Endothelial cell (in vitro differentiated cells): ENCODE data around the gene GPR132. TPM values are rescaled to one million over a fixed set of nuclear protein-coding genes. Genes with fewer than 3 reads are reported as not detected.
A peak's percentile ranks its signal among the peaks of the same experiment; 100 is the strongest.
"Not testable (repeated sequence)": the region's sequence is repeated elsewhere in the genome, so short reads cannot be mapped to it uniquely, and the experiment has no call there.

Experiments used
- DNase-seq: peaks from one replicate; pipeline ENCODE4 v3.0.0; 2021; ENCODE audit warnings: low spot score
- H3K27ac Mint-ChIP-seq: one replicate; pipeline ENCODE4 v1.8.0; 2021; ENCODE audit warnings: mixed read lengths, inconsistent platforms; ENCODE audit not compliant: unreplicated experiment
- H3K27me3 Mint-ChIP-seq: one replicate; pipeline ENCODE4 v1.8.0; 2021; ENCODE audit warnings: mild to moderate bottlenecking, moderate library complexity, mixed read lengths, inconsistent platforms; ENCODE audit not compliant: unreplicated experiment
- H3K36me3 Mint-ChIP-seq: one replicate; pipeline ENCODE4 v1.8.0; 2021; ENCODE audit warnings: mild to moderate bottlenecking, low read depth, mixed read lengths, inconsistent platforms; ENCODE audit not compliant: unreplicated experiment
- H3K4me1 Mint-ChIP-seq: one replicate; pipeline ENCODE4 v1.8.0; 2021; ENCODE audit warnings: mild to moderate bottlenecking, mixed read lengths, inconsistent platforms; ENCODE audit not compliant: unreplicated experiment
- H3K4me3 Mint-ChIP-seq: one replicate; pipeline ENCODE4 v1.8.0; 2021; ENCODE audit warnings: mild to moderate bottlenecking, mixed read lengths, inconsistent platforms; ENCODE audit not compliant: unreplicated experiment
- H3K9me3 Mint-ChIP-seq: one replicate; pipeline ENCODE4 v1.8.0; 2021; ENCODE audit warnings: mixed read lengths, inconsistent platforms; ENCODE audit not compliant: unreplicated experiment
- total RNA-seq: library from RNA; stranded (reverse); fragmentation: NEBNext Ultra II Directional; extraction: Animal tissue kit (Norgen Biotek cat#: 25700); gene quantifications from one replicate; pipeline ENCODE4 v1.2.1, GENCODE V29; 2021; ENCODE audit not compliant: unreplicated experiment
- TF ChIP-seq, protein P1 (sequence below): fragments of 200-600 bp; sonication (generic); IDR thresholded peaks from one replicate; pipeline ENCODE4 v1.5.0; 2021; ENCODE audit warnings: antibody characterized with exemption; ENCODE audit not compliant: unreplicated experiment

The GPR132 gene
- total RNA-seq, 1 donor from 2014 or later: not detected

DNA sequence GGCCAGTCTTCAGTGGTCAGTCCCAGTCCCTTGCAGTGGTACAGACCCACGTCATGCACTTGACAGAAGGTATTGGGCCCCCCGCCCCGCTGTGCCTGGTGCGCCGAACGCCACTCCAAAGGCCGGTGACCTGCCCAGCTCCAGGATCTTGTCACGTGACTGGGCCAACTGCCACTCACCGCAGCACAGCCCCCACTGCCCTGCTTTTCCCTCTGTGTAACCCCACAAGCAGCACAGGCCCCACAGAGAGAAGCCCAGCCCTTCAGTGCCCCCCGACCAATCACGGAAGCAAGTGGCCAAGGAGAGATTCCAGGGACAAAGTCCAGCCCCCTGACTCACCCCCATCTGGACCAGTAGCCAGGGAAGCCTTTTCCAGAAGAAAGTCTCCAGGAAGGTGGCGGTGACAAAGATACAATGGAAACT is 498 bp downstream of the GPR132 start:
- H3K4me3 Mint-ChIP-seq: no peak overlapping the region
- TF ChIP-seq, protein P1, sequence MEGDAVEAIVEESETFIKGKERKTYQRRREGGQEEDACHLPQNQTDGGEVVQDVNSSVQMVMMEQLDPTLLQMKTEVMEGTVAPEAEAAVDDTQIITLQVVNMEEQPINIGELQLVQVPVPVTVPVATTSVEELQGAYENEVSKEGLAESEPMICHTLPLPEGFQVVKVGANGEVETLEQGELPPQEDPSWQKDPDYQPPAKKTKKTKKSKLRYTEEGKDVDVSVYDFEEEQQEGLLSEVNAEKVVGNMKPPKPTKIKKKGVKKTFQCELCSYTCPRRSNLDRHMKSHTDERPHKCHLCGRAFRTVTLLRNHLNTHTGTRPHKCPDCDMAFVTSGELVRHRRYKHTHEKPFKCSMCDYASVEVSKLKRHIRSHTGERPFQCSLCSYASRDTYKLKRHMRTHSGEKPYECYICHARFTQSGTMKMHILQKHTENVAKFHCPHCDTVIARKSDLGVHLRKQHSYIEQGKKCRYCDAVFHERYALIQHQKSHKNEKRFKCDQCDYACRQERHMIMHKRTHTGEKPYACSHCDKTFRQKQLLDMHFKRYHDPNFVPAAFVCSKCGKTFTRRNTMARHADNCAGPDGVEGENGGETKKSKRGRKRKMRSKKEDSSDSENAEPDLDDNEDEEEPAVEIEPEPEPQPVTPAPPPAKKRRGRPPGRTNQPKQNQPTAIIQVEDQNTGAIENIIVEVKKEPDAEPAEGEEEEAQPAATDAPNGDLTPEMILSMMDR: no peak
- H3K36me3 Mint-ChIP-seq: peaks cover 7% of the 10 kb centered on the region
- H3K4me1 Mint-ChIP-seq: peaks cover 17% of the 10 kb centered on the region
- no peaks in the 10 kb centered on the region for H3K9me3 Mint-ChIP-seq
- no peak overlapping the region for H3K27ac Mint-ChIP-seq
- no peak for DNase-seq
- H3K27me3 Mint-ChIP-seq: peaks cover 13% of the 10 kb centered on the region

DNA sequence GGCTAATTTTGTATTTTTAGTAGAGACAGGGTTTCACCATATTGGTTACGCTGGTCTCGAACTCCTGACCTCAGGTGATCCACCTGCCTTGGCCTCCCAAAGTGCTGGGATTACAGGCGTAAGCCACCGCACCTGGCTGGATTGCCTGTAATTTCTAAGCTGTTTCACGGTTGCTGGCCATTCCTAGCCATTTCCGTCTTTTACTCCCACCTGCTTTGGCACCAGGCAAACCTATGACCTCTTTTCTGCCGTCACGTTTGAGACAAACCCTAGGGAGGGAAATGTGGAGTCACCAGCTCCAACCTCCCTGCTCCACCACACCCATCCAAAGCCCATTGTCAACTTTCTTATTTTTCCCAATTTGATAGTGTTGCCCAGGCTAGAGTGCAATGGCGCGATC is 1.2 kb downstream of the GPR132 start:
- TF ChIP-seq, protein P1: no peak
- Mint-ChIP-seq H3K27me3 (peaks cover 15% of the 10 kb centered on the region), H3K36me3 (peaks cover 6% of the 10 kb centered on the region), H3K4me1 (peaks cover 22% of the 10 kb centered on the region), H3K27ac (no peak overlapping the region), H3K4me3 (no peak overlapping the region), H3K9me3 (no peaks in the 10 kb centered on the region)
- DNase-seq: no peak

DNA sequence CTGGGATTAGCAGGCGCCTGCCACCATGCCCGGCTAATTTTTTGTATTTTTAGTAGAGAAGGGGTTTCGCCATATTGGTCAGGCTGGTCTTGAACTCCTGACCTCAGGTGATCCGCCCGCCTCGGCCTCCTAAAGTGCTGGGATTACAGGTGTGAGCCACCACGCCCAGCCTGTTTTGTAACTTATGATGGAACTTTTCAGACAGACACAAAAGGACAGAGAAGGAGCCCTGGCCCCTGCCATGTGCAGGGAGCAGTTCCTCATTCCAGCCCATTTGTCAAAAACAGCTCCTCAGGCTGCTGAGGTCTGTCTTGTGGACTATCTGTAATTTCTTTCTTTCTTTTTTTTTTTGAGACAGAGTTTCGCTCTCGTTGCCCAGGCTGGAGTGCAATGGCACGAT is 1.7 kb downstream of the GPR132 start:
- Mint-ChIP-seq H3K27me3 (peaks cover 13% of the 10 kb centered on the region), H3K4me1 (peaks cover 20% of the 10 kb centered on the region)
- not testable (repeated sequence) for H3K36me3 Mint-ChIP-seq, H3K27ac Mint-ChIP-seq, H3K4me3 Mint-ChIP-seq, DNase-seq, H3K9me3 Mint-ChIP-seq

DNA sequence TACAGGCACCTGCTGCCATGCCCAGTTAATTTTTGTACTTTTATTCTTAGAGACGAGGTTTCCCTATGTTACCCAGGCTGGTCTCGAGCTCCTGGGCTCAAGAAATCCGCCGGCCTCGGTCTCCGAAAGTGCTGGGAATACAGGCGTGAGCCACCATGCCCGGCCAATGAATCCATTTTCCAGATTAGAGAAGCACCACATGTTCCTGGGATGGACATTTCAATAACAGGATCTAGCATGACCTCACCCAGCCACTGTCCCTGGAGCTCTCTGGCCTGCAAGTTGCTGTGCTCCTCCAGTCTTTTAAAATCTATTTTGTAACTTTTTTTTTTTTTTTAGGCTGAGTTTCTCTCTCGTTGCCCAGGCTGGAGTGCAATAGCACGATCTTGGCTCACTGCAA is 2.2 kb downstream of the GPR132 start:
- peaks cover 20% of the 10 kb centered on the region for H3K4me1 Mint-ChIP-seq
- no peak overlapping the region for H3K27ac Mint-ChIP-seq
- DNase-seq: no peak
- no peak overlapping the region for H3K4me3 Mint-ChIP-seq
- H3K27me3 Mint-ChIP-seq: peaks cover 13% of the 10 kb centered on the region
- TF ChIP-seq, protein P1: no peak
- peaks cover 4% of the 10 kb centered on the region for H3K36me3 Mint-ChIP-seq
- H3K9me3 Mint-ChIP-seq: no peaks in the 10 kb centered on the region

DNA sequence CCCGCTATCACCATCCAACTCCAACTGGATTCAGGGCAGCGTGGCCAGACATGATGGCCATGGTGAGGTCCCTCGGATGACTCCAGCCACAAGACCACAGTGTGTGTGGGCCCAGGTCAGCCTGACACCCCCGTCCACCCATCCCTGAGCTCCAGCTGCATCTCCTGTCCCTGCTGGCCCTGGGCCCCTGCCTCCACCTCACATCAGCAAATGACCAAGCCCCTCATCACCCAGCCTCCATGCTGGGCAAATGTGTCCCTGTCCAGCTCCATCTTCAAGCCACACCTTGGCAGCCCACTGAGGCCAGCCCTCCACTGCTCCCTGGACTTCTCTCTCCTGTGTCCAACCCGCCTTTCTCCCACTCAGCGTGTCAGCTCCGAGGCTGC is 3.2 kb downstream of the GPR132 start:
- TF ChIP-seq, protein P1: no peak
- peaks cover 4% of the 10 kb centered on the region for H3K36me3 Mint-ChIP-seq
- no peak for DNase-seq

More for the DNA sequence above, 3.2 kb downstream of the GPR132 start:
- Mint-ChIP-seq H3K4me1 (peaks cover 20% of the 10 kb centered on the region), H3K27me3 (peaks cover 13% of the 10 kb centered on the region), H3K27ac (peak overlapping the region; percentile 65), H3K9me3 (no peaks in the 10 kb centered on the region), H3K4me3 (peak overlapping the region; percentile 82)
